WTC11 (cell line): ENCODE measurements around the gene DSG2. TPM values are rescaled to one million over a fixed set of nuclear protein-coding genes. Genes with fewer than 3 reads are reported as not detected.

Source experiments
- ARID4B ChIP-seq: sonication (generic); formaldehyde crosslinking; IDR thresholded peaks from 2 replicates; pipeline ENCODE4 v1.8.0; 2023; ENCODE audit warnings: missing genetic modification reagents, mild to moderate bottlenecking, borderline replicate concordance
- CDX4 ChIP-seq: fragments of 250-450 bp; sonication (Bioruptor Pico); IDR thresholded peaks from 2 replicates; pipeline ENCODE4 v1.9.0; 2021; ENCODE audit warnings: moderate library complexity, mild to moderate bottlenecking, inconsistent platforms, borderline replicate concordance
- CREB1 ChIP-seq: sonication (generic); formaldehyde crosslinking; IDR thresholded peaks from 2 replicates; pipeline ENCODE4 v1.8.0; 2023; ENCODE audit warnings: mild to moderate bottlenecking, missing genetic modification reagents
- ESRRA ChIP-seq: sonication (generic); formaldehyde crosslinking; IDR thresholded peaks from 2 replicates; pipeline ENCODE4 v1.8.1; 2022; ENCODE audit warnings: mild to moderate bottlenecking, missing genetic modification reagents, borderline replicate concordance
- FOXP1 ChIP-seq: sonication (generic); formaldehyde crosslinking; IDR thresholded peaks from 2 replicates; pipeline ENCODE4 v1.8.0; 2022; ENCODE audit warnings: missing genetic modification reagents, mild to moderate bottlenecking, moderate library complexity, borderline replicate concordance
- GTF2I ChIP-seq: fragments of 250-450 bp; sonication (Bioruptor Pico); conservative IDR thresholded peaks from 2 replicates; pipeline ENCODE4 v1.4.0; 2021; ENCODE audit warnings: mild to moderate bottlenecking
- IRF2 ChIP-seq: sonication (generic); formaldehyde crosslinking; IDR thresholded peaks from 2 replicates; pipeline ENCODE4 v1.8.0; 2022; ENCODE audit warnings: low read depth, missing genetic modification reagents, borderline replicate concordance
- JAZF1 ChIP-seq: fragments of 250-450 bp; sonication (Bioruptor Pico); IDR thresholded peaks from 2 replicates; pipeline ENCODE4 v1.9.0; 2021; ENCODE audit warnings: moderate library complexity, mild to moderate bottlenecking, inconsistent platforms
- MXD4 ChIP-seq: fragments of 250-450 bp; sonication (Bioruptor Pico); IDR thresholded peaks from 2 replicates; pipeline ENCODE4 v1.8.0; 2021; ENCODE audit warnings: mild to moderate bottlenecking, moderate library complexity, borderline replicate concordance
- NR2C2 ChIP-seq: sonication (generic); formaldehyde crosslinking; IDR thresholded peaks from 2 replicates; pipeline ENCODE4 v1.8.0; 2022; ENCODE audit warnings: mild to moderate bottlenecking, missing genetic modification reagents
- RORB ChIP-seq: fragments of 250-450 bp; sonication (Bioruptor Pico); IDR thresholded peaks from 2 replicates; pipeline ENCODE4 v1.9.0; 2021; ENCODE audit warnings: mild to moderate bottlenecking
- SMAD4 ChIP-seq: sonication (generic); formaldehyde crosslinking; IDR thresholded peaks from 2 replicates; pipeline ENCODE4 v1.8.0; 2022; ENCODE audit warnings: mild to moderate bottlenecking, missing genetic modification reagents
- TEAD4 ChIP-seq: sonication (generic); formaldehyde crosslinking; IDR thresholded peaks from 2 replicates; pipeline ENCODE4 v1.8.0; 2022; ENCODE audit warnings: mild to moderate bottlenecking, missing genetic modification reagents
- ZNF121 ChIP-seq: sonication (generic); formaldehyde crosslinking; IDR thresholded peaks from 2 replicates; pipeline ENCODE4 v1.8.0; 2023; ENCODE audit warnings: missing genetic modification reagents
- ZNF532 ChIP-seq: fragments of 250-450 bp; sonication (Bioruptor Pico); IDR thresholded peaks from 2 replicates; pipeline ENCODE4 v1.9.0; 2021; ENCODE audit warnings: mild to moderate bottlenecking, borderline replicate concordance
- total RNA-seq: library from RNA; stranded (reverse); gene quantifications from 3 replicates; pipeline ENCODE4 v1.2.3, GENCODE V29; 2021
- TF ChIP-seq, protein P1 (sequence below): sonication (generic); formaldehyde crosslinking; IDR thresholded peaks from 2 replicates; pipeline ENCODE4 v1.8.1; 2023; ENCODE audit warnings: mild to moderate bottlenecking, missing genetic modification reagents
- TF ChIP-seq, protein P2 (sequence below): sonication (generic); formaldehyde crosslinking; IDR thresholded peaks from 2 replicates; pipeline ENCODE4 v1.8.1; 2022; ENCODE audit warnings: mild to moderate bottlenecking, missing genetic modification reagents, moderate library complexity, borderline replicate concordance
- TF ChIP-seq, protein P3 (sequence below): sonication (generic); formaldehyde crosslinking; IDR thresholded peaks from 2 replicates; pipeline ENCODE4 v1.8.0; 2022; ENCODE audit warnings: mild to moderate bottlenecking, missing genetic modification reagents
- TF ChIP-seq, protein P4 (sequence below): sonication (generic); formaldehyde crosslinking; IDR thresholded peaks from 2 replicates; pipeline ENCODE4 v1.8.1; 2023; ENCODE audit warnings: mild to moderate bottlenecking, missing genetic modification reagents, moderate library complexity
- TF ChIP-seq, protein P5 (sequence below): sonication (generic); formaldehyde crosslinking; IDR thresholded peaks from 2 replicates; pipeline ENCODE4 v1.8.0; 2022; ENCODE audit warnings: missing genetic modification reagents

The DSG2 gene
- total RNA-seq, 1 experiment from 2014 or later = 113 TPM

- TF ChIP-seq, protein P1, sequence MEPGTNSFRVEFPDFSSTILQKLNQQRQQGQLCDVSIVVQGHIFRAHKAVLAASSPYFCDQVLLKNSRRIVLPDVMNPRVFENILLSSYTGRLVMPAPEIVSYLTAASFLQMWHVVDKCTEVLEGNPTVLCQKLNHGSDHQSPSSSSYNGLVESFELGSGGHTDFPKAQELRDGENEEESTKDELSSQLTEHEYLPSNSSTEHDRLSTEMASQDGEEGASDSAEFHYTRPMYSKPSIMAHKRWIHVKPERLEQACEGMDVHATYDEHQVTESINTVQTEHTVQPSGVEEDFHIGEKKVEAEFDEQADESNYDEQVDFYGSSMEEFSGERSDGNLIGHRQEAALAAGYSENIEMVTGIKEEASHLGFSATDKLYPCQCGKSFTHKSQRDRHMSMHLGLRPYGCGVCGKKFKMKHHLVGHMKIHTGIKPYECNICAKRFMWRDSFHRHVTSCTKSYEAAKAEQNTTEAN = no peak
- peak; percentile 48; the same call in 1 of the 2 replicates for TF ChIP-seq FOXP1 (CRISPR knock-in tag)
- TF ChIP-seq MXD4 (CRISPR knock-in tag) = no peak
- TF ChIP-seq, protein P2, sequence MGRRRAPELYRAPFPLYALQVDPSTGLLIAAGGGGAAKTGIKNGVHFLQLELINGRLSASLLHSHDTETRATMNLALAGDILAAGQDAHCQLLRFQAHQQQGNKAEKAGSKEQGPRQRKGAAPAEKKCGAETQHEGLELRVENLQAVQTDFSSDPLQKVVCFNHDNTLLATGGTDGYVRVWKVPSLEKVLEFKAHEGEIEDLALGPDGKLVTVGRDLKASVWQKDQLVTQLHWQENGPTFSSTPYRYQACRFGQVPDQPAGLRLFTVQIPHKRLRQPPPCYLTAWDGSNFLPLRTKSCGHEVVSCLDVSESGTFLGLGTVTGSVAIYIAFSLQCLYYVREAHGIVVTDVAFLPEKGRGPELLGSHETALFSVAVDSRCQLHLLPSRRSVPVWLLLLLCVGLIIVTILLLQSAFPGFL (CRISPR knock-in tag) = no peak
- TF ChIP-seq SMAD4 = no peak
- TF ChIP-seq JAZF1 (CRISPR knock-in tag) = no peak
- no peak for TF ChIP-seq ZNF532 (CRISPR knock-in tag)
- no peak for TF ChIP-seq IRF2 (CRISPR knock-in tag)
- TF ChIP-seq, protein P3, sequence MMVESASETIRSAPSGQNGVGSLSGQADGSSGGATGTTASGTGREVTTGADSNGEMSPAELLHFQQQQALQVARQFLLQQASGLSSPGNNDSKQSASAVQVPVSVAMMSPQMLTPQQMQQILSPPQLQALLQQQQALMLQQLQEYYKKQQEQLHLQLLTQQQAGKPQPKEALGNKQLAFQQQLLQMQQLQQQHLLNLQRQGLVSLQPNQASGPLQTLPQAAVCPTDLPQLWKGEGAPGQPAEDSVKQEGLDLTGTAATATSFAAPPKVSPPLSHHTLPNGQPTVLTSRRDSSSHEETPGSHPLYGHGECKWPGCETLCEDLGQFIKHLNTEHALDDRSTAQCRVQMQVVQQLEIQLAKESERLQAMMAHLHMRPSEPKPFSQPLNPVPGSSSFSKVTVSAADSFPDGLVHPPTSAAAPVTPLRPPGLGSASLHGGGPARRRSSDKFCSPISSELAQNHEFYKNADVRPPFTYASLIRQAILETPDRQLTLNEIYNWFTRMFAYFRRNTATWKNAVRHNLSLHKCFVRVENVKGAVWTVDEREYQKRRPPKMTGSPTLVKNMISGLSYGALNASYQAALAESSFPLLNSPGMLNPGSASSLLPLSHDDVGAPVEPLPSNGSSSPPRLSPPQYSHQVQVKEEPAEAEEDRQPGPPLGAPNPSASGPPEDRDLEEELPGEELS (CRISPR knock-in tag) = peak; percentile 58; the same call in 1 of the 2 replicates
- TF ChIP-seq CDX4 (CRISPR knock-in tag) = no peak
- TF ChIP-seq GTF2I = no peak
- no peak for TF ChIP-seq ZNF121 (CRISPR knock-in tag)
- TF ChIP-seq RORB (CRISPR knock-in tag) = no peak
- TF ChIP-seq, protein P4, sequence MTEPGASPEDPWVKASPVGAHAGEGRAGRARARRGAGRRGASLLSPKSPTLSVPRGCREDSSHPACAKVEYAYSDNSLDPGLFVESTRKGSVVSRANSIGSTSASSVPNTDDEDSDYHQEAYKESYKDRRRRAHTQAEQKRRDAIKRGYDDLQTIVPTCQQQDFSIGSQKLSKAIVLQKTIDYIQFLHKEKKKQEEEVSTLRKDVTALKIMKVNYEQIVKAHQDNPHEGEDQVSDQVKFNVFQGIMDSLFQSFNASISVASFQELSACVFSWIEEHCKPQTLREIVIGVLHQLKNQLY (CRISPR knock-in tag) = no peak
- TF ChIP-seq TEAD4 (CRISPR knock-in tag) = no peak
- no peak for TF ChIP-seq ESRRA (CRISPR knock-in tag)
- no peak for TF ChIP-seq NR2C2
- TF ChIP-seq, protein P5, sequence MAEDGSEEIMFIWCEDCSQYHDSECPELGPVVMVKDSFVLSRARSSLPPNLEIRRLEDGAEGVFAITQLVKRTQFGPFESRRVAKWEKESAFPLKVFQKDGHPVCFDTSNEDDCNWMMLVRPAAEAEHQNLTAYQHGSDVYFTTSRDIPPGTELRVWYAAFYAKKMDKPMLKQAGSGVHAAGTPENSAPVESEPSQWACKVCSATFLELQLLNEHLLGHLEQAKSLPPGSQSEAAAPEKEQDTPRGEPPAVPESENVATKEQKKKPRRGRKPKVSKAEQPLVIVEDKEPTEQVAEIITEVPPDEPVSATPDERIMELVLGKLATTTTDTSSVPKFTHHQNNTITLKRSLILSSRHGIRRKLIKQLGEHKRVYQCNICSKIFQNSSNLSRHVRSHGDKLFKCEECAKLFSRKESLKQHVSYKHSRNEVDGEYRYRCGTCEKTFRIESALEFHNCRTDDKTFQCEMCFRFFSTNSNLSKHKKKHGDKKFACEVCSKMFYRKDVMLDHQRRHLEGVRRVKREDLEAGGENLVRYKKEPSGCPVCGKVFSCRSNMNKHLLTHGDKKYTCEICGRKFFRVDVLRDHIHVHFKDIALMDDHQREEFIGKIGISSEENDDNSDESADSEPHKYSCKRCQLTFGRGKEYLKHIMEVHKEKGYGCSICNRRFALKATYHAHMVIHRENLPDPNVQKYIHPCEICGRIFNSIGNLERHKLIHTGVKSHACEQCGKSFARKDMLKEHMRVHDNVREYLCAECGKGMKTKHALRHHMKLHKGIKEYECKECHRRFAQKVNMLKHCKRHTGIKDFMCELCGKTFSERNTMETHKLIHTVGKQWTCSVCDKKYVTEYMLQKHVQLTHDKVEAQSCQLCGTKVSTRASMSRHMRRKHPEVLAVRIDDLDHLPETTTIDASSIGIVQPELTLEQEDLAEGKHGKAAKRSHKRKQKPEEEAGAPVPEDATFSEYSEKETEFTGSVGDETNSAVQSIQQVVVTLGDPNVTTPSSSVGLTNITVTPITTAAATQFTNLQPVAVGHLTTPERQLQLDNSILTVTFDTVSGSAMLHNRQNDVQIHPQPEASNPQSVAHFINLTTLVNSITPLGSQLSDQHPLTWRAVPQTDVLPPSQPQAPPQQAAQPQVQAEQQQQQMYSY (CRISPR knock-in tag) = no peak
- peak; percentile 53; the same call in 1 of the 2 replicates for TF ChIP-seq ARID4B (CRISPR knock-in tag)
- TF ChIP-seq CREB1 (CRISPR knock-in tag) = no peak
These were observed at the start of gene DSG2 (continued) for GRCh38 chr18:31497836-31498573.
